Activated T-helper 17 cell treated with anti-CD3 and anti-CD28 coated beads, Interleukin-2, amount 50 U/mL, for 72 hours (primary cell): ENCODE measurements around the gene PACRG. TPM values are rescaled to one million over a fixed set of nuclear protein-coding genes. Genes with fewer than 3 reads are reported as not detected.

Experiments
- ATAC-seq: fragments of 150-1000 bp; cut with Tn5 transposase; replicated peaks from 2 replicates; pipeline ENCODE4 v1.10.0; 2021; ENCODE audit warnings: mild to moderate bottlenecking, moderate library complexity
- H3K27ac Mint-ChIP-seq: one replicate; pipeline ENCODE4 v1.8.0; 2022; ENCODE audit warnings: mixed read lengths
- H3K27me3 Mint-ChIP-seq: one replicate; pipeline ENCODE4 v1.8.0; 2022; ENCODE audit warnings: mixed read lengths
- H3K36me3 Mint-ChIP-seq: one replicate; pipeline ENCODE4 v1.8.0; 2022; ENCODE audit warnings: low read depth, mild to moderate bottlenecking, mixed read lengths
- H3K4me1 Mint-ChIP-seq: one replicate; pipeline ENCODE4 v1.8.0; 2022; ENCODE audit warnings: mixed read lengths
- H3K4me3 Mint-ChIP-seq: one replicate; pipeline ENCODE4 v1.8.0; 2022; ENCODE audit warnings: mild to moderate bottlenecking, mixed read lengths
- H3K9me3 Mint-ChIP-seq: one replicate; pipeline ENCODE4 v1.8.0; 2022; ENCODE audit warnings: mixed read lengths
- total RNA-seq, 2 donors: library from RNA; stranded (reverse); gene quantifications; one replicate each; pipeline ENCODE4 v1.2.3, GENCODE V29; 2022

The PACRG gene
- total RNA-seq, 2 donors from 2014 or later, result not detected

DNA sequence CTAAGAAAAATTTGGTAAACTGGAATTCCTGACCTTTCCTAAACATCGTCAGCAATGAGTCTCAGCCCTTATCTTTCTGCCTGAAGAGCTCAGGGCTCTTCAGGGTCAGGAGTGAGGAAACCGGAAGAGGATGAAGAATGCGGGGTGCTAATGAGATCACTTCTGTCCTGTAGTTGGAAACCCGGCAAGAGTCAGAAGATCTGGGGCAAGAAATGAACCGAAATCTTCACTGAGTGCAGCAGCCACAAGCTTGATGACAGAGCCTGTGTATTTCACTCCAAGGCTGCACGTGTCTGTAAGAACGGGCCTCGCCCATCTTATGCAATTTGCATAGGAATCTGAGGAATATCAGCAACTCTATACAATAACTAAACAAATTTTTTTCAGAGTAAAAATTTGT lies 626.3 kb downstream of the PACRG start:
- Mint-ChIP-seq H3K4me1 (no peaks in the 10 kb centered on the region), H3K36me3 (no peaks in the 10 kb centered on the region), H3K9me3 (no peaks in the 10 kb centered on the region), H3K27me3 (peaks cover 9% of the 10 kb centered on the region), H3K27ac (no peak overlapping the region), H3K4me3 (no peak overlapping the region)
- ATAC-seq, result no peak

DNA sequence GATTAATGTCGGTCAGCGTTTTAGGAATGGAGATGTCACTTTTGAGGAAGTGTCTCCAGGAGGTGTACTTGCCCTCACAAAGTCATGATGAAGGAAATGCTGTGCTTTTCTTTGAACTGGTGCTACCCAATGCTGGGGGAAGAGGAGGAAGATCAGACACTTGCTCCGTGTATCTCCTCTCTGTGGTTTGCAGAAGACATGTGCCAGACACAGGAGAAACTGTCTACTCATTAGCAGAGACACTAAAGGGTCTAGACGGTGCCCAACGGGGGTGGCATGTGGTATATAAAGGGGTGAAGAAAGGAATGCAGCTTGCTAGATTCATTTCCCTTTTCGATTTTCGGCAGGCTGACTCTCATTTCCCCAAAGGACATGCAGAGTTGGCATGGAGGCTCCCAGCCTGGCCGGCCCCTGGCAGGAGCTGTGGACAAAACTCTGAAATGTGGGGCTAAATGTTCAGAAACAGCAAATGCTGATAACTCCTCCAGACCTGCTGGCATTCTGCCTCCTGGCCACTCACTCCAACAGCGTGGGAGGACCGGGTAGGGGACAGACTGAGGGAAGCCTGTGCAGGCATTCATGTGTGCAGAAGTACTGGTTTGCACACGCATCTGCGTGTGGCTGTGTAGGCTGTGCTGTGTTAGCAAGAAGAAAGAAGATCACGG lies 627.1 kb downstream of the PACRG start:
- Mint-ChIP-seq H3K27ac (no peak overlapping the region), H3K36me3 (no peaks in the 10 kb centered on the region), H3K9me3 (no peaks in the 10 kb centered on the region), H3K4me1 (no peaks in the 10 kb centered on the region), H3K4me3 (no peak overlapping the region), H3K27me3 (peaks cover 10% of the 10 kb centered on the region)
- ATAC-seq, result no peak

DNA sequence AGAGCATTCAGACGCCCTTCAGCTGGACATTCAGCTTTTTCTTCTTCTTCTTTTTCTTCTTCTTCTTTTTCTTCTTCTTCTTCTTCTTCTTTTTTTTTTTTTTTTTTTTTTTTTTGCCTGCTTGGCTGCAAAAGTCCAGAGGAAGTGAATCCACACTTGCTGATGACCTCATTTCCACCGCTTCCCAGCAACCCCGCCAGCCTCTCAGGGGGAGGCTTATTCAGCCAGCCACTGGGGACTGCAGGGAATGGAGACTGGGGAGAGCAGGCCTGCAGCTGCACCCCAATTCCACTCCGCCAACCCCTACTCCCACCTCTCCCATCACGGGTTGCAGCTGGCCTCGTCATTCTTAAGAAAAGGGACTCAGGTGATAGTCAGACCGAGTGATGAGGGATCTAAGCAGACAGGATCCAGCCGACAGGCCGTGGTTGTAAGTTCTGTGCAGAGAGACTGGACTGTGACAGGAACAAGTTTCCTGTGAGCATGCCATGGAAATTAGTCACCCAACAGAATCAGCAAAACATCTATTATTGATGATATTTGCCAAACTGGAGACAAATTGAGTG lies 627.7 kb downstream of the PACRG start:
- no peak for ATAC-seq
- no peak overlapping the region for H3K27ac Mint-ChIP-seq
- H3K36me3 Mint-ChIP-seq, result no peaks in the 10 kb centered on the region
- H3K4me3 Mint-ChIP-seq, result no peak overlapping the region
- H3K27me3 Mint-ChIP-seq, result peaks cover 13% of the 10 kb centered on the region
- H3K4me1 Mint-ChIP-seq, result no peaks in the 10 kb centered on the region
- no peaks in the 10 kb centered on the region for H3K9me3 Mint-ChIP-seq

DNA sequence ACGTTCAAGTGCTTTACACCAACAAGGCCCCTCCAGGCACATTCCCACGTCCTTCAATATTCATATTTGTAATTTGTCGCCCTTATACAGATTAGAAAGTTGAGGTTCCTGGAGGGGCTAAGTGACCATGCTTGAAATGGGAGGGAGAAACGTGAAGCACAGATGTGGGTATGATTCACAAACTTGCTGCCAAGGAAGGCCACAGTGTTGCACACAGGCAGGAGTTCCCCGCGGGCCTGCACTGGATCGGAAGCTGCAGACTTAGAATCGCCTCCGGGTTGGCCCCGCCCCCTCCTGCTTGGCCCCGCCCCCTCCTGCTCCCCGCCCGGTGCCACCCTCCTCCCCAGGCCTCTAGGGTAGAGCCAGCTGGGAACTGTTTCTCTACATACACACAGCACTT lies 628.5 kb downstream of the PACRG start:
- Mint-ChIP-seq H3K4me3 (no peak overlapping the region), H3K27ac (no peak overlapping the region), H3K9me3 (no peaks in the 10 kb centered on the region), H3K4me1 (no peaks in the 10 kb centered on the region), H3K27me3 (peaks cover 14% of the 10 kb centered on the region), H3K36me3 (no peaks in the 10 kb centered on the region)
- no peak for ATAC-seq

DNA sequence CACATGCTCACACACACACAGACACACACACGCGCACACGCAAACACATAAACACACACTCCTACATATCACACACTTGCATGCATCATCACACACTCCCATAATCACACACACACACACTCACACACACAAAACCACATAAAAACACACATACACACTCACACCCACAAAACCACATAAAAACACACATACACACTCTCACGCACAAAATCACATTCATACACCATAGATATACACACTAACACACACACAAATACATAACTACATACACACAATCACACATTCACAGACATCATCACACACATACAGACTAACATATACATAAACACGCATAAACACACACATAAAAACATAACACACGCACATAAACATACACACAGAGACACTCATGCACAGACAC lies 629.0 kb downstream of the PACRG start:
- Mint-ChIP-seq H3K27me3 (peaks cover 16% of the 10 kb centered on the region), H3K4me1 (no peaks in the 10 kb centered on the region), H3K27ac (no peak overlapping the region), H3K4me3 (no peak overlapping the region), H3K36me3 (no peaks in the 10 kb centered on the region), H3K9me3 (no peaks in the 10 kb centered on the region)
- no peak for ATAC-seq

DNA sequence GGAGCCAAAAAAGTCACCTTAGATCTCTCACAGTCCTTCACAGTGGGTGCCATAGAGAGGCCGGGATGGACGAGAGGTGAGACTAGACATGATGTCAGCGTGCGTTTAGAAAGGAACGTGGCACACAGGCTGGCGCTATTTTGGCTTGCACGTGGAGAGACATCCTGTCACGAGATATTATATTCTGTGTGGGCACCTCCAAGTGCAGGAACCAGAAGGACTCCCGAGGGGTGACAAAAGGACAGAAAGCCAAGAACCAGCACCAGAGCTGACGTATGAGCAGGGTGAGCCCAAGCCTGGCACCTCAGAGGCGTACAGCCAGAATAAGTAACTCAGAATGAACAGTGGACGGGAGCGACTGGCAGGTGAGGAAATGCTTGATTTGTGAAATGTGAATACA lies 636.9 kb downstream of the PACRG start:
- no peak overlapping the region for H3K27ac Mint-ChIP-seq
- H3K36me3 Mint-ChIP-seq, result no peaks in the 10 kb centered on the region
- no peaks in the 10 kb centered on the region for H3K9me3 Mint-ChIP-seq
- no peaks in the 10 kb centered on the region for H3K4me1 Mint-ChIP-seq
- H3K27me3 Mint-ChIP-seq, result peaks cover 6% of the 10 kb centered on the region
- no peak for ATAC-seq
- H3K4me3 Mint-ChIP-seq, result no peak overlapping the region

Other genes starting within 250 kb of the PACRG start
- under 1 TPM; 0.84 to 0.87 TPM for gene PRKN, start 208 bp upstream of the PACRG start, total RNA-seq